GM19025 (cell line): ENCODE results near the gene SIGLEC9.
"Not testable (repeated sequence)": the region's sequence is repeated elsewhere in the genome, so short reads cannot be mapped to it uniquely, and the experiment has no call there.

Source experiments
- ATAC-seq: cut with Tn5 transposase; IDR thresholded peaks from one replicate; pipeline ENCODE4 v1.9.1; 2021; ENCODE audit warnings: mild to moderate bottlenecking, low read depth, moderate library complexity; ENCODE audit not compliant: unreplicated experiment

The SIGLEC9 gene

DNA sequence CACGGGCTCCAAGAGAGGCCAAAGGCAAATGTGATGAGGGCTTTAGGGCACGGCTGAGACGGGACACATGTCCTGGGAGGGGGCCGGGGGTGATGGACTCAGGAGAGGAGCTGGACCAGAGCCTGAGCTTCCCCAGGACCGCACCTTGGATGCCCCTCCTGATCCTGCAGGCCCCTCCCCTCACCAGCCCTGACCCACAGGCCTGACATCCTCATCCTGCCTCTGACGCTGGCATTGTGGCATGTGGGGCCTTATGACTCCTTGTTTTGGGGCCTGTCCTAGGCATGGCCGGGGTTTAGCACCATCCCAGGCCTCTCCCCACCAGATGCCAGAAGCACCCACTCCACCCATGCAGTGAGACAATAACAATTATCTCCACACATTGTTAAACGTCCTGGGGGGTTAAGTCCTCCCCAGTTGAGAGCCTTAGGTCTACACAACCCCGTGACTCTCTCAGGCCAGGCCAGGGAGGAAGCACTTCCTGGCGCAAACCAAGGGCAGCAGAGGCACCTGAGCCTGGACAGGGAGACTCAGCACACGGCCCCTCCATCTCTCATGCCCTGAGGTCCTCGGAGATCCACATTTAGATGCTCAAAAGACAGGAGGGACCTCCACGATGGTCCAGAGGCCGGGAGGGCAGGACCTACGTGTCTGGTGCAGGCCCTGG is 18.2 kb downstream of the SIGLEC9 start:
- ATAC-seq, result not testable (repeated sequence)

DNA sequence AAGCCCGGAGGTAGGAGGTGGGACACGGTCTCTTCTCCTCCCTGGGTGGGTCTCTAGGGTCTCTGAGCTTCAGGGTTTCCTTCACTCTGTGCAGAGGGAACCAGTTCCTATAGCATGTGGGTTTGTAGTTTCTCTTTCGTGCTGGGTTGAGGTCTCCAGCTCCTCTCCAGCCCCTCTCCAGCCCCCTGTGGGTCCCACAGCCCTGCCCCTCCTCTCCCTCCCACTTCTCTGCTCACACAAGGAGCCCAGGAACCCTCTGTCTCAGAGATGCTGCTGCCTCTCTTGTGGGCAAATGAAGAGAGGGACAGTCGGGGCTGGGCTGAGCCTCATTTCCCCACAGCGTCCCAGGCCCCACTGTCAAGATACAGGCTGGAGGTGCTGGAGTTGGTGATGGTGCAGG is 18.8 kb downstream of the SIGLEC9 start:
- no peak for ATAC-seq

DNA sequence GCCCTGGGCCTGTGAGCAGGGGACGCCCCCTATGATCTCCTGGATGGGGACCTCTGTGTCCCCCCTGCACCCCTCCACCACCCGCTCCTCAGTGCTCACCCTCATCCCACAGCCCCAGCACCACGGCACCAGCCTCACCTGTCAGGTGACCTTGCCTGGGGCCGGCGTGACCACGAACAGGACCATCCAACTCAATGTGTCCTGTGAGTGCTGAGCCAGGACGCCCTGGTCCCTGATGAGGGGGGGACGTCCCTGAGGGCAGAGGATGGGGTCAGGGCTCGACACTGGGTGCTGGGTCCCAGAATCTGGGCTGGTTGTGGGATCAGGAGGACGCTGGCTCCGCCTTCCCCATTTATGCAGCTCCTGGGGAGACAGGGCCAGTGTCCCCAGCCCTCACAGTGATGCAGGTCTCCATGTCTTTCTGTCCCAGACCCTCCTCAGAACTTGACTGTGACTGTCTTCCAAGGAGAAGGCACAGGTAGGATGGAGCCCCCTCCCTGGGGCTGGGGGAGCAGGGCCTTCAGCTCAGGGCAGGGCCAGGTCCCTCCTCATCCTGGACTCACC is 19.9 kb downstream of the SIGLEC9 start:
- no peak for ATAC-seq

DNA sequence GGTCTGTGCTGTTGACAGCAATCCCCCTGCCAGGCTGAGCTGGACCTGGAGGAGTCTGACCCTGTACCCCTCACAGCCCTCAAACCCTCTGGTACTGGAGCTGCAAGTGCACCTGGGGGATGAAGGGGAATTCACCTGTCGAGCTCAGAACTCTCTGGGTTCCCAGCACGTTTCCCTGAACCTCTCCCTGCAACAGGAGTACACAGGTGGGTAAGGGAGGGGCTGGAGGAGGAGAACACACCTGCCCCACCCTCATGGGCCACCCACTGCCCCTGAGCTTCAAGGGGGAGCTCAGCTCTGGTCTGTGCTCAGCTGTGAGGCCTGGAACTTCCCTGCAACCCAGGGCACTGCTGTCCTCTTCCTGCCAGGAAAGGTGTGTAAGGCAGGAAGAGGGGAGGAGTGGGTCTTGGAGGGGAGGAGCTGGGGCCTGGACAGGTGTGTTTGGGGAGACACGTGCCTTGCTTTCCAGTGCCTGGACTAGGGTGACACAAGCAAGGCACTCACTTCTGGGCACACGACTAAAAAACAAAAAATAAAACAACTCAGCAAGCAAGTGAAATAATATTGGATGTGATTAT is 21.3 kb downstream of the SIGLEC9 start:
- no peak for ATAC-seq

GRCh38 chr19:51146751-51147150 is 22.0 kb downstream of the SIGLEC9 start:
- ATAC-seq, result no peak

- ATAC-seq, result no peak
Measured at GRCh38 chr19:51147663-51148062, 23.0 kb downstream of the SIGLEC9 start.

DNA sequence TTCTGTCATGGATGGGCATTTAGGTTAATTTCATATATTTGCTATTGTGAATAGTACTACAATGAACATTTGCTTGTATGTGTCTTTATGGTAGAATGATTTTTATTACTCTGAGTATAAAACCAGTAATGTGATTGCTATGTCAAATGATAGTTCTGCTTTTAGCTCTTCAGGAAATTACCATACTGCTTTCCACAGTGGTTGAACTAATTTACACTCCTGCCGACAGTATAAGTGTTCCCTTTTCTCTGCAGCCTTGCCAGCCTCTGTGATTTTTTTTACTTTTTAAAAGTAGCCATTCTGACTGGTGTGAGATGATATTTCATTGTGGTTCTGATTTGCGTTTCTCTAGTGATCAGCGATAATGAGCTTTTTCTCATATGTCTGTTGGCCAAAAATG is 23.9 kb downstream of the SIGLEC9 start:
- ATAC-seq, result no peak

DNA sequence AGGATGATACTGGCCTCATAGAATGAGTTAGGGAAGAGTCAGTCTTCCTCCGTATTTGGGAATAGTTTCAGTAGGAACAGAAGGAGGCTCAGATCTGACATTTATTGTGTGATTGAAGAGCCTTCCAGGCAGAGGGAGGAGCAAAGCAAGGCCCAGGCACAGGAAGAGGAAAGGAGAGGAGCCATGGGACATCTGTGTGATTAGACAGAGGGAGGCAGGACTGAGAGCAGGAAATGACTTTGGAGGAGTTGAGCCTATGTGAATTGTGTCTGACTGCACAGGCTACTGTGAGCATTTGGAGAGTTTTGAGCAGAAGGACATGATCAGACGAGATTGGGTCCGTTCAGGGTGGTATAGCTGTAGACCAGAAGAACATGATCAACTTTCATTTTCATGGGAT is 25.9 kb downstream of the SIGLEC9 start:
- no peak for ATAC-seq

- ATAC-seq, result no peak
Measured at GRCh38 chr19:51156710-51157109, 32.0 kb downstream of the SIGLEC9 start.

- ATAC-seq, result no peak
Measured at GRCh38 chr19:51157265-51157664, 32.6 kb downstream of the SIGLEC9 start.

DNA sequence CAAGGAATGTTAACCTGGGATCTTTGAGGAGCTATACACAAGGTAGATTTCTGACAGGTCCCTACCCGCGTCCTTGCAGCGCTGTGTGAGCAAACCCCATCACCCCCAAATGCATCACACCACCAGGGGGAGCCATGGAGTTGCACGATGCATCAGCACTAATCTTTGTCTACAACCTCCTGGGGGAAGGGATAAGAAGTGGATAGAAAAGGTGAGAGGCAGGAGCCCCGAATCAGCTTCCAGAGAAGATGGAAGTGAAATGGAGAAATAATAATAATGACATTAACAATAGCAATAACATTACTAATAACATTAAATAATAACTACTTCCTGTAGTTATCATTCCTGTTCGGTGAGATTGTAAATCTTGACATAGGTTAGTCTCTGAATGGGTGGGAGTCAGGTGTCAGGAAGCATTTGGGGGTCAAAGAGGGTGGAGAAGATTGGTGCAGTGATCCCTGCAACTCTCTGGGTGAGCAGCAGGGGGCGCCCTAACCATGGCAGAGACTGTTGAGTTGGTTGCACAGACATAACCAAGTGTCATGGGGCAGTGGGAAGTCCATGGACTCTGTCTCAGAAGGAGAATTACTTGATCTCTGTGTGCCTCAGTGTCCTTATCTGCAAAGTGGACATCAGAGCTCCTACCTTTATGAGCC is 33.9 kb downstream of the SIGLEC9 start:
- no peak for ATAC-seq

GRCh38 chr19:51159656-51160055 is 35.0 kb downstream of the SIGLEC9 start:
- no peak for ATAC-seq

DNA sequence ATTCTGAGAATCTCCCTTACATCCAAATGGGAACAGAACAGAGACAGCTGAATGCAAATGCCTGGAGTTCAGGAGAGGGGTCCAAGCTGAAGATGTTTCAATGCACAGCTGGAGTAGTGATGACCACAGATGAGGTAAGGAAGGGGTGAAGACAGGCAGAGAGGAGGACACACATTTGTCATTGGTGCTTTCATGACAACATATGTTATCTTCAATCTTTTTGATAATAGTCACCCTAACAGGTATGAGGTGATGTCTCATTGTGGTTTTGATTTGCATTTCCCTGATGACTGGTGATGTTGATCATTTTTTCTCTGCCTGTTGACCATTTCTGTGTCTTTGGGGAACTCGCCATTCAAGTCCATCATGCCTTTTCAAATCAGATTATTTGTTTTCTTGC is 36.6 kb downstream of the SIGLEC9 start:
- ATAC-seq, result no peak

- no peak for ATAC-seq
Measured at GRCh38 chr19:51161867-51162496, 37.3 kb downstream of the SIGLEC9 start.

GRCh38 chr19:51163257-51163656 is 38.6 kb downstream of the SIGLEC9 start:
- no peak for ATAC-seq

DNA sequence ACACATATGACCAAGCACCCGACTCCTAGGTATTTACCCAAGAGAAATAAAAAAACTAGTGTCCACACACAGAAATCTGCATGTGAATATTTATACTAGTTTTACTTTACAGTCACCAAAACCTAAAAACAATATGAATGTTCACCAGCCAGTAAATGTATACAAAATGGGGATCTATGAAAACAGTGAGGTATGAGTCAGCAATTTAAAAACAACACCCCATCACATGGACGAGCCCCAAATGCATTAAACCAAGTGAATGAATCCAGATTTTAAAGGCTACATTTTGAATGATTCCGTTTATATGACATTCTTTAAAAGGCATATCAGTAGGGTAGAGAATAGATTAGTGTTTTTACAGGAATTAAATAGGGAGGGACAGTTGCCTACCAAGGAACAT is 39.5 kb downstream of the SIGLEC9 start:
- no peak for ATAC-seq

DNA sequence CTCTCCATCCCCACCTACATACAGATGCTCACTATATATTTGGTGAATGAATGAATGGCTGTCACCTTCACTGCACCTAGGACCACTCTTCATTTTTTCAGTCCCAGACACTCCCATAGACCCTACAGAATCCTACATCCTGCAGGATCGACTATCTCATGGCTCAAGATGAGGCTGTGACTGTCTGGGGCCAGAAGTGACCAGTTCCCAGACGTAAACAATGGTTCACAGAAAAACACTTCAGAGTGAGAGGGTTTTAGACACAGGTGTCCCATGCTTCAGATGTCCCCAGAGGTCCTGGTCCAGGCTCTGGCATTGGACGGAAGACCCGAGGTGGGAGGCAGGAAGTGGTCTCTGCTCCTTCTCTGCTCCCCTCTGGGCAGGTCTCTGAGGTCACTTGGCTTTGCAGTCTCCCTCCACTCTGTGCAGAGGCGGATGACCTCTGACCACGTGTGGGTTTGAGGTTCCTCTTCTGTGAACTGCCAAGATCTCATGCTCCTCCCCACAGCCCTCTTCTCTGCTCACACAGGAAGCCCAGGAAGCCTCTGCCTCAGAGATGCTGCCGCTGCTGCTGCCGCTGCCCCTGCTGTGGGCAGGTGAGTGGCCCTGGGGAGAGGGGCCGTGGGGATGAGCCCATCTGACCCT is 42.3 kb downstream of the SIGLEC9 start:
- ATAC-seq, result no peak

DNA sequence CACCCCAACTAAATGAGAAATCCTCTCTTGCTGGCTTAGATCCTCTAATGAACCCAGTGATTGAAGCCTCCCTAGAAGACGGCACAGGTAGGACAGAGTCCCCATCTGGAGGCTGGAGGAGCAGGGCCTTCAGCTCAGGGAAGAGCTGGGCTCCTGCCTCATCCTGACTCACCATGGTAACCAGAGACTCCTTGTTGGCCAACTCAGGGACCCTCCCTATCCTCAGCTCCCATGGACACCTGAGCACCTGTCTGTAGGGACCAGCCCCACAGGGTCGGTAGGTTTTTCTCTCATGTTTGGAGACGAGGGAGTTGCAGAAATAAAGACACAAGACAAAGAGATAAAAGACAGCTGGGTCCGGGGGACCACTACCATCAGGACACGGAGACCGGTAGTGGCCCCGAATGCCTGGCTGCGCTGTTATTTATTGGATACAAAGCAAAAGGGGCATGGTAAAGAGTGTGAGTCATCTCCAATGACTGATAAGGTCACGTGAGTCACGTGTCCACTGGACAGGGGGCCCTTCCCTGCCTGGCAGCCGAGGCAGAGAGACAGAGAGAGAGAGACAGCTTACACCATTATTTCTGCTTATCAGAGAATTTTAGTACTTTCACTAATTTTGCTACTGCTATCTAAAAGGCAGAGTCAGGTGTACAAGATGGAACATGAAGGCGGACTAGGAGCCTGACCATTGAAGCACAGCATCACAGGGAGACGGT is 44.0 kb downstream of the SIGLEC9 start:
- no peak for ATAC-seq

- ATAC-seq, result not testable (repeated sequence)
Measured at GRCh38 chr19:51169283-51169918, 44.7 kb downstream of the SIGLEC9 start.

DNA sequence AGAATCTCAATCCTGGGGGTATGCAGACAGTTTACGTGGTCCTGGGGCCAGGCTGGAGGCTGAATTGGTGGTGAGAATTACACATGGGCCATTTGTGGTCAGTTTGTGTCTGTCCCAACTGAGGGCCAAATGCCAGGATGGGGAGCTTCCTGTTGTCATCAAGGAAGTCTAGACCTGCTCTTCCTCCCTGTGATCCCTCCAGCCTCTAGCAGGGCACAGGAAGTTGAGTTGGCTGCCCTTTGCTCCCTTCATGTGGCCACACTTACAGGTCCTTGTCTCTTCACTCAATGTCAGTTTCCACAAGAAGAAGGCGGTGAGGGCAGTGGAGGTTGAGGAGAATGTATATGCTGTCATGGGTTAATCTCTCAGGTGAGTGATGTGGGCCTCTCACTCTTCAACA is 47.5 kb downstream of the SIGLEC9 start:
- ATAC-seq, result no peak
